H9 (cell line): ENCODE results near the gene NGRN. TPM values are rescaled to one million over a fixed set of nuclear protein-coding genes. Genes with fewer than 3 reads are reported as not detected.
"Not testable (repeated sequence)": the region's sequence is repeated elsewhere in the genome, so short reads cannot be mapped to it uniquely, and the experiment has no call there.

Experiments used
- DNase-seq: peaks from one replicate; pipeline ENCODE4 v3.0.0-alpha.2; 2017
- H2AFZ ChIP-seq: one replicate; pipeline ENCODE4 v1.6.1; 2013; ENCODE audit warnings: mild to moderate bottlenecking, low read length, control low read depth, moderate library complexity
- H2AK5ac ChIP-seq: 2 replicates; pipeline ENCODE4 v1.6.1; 2013; ENCODE audit warnings: low read length, control low read depth, mixed read lengths; ENCODE audit not compliant: insufficient read length
- H2BK120ac ChIP-seq: one replicate; pipeline ENCODE4 v1.6.1; 2013; ENCODE audit warnings: low read depth, mild to moderate bottlenecking, low read length, control low read depth, inconsistent platforms; ENCODE audit not compliant: poor library complexity, severe bottlenecking
- H2BK12ac ChIP-seq: 2 replicates; pipeline ENCODE4 v1.6.1; 2013; ENCODE audit warnings: low read length, control low read depth, mixed read lengths, low read depth; ENCODE audit not compliant: insufficient read length
- H2BK15ac ChIP-seq: 2 replicates; pipeline ENCODE4 v1.6.1; 2013; ENCODE audit warnings: low read depth, low read length, control low read depth
- H2BK20ac ChIP-seq: one replicate; pipeline ENCODE4 v1.6.1; 2013; ENCODE audit warnings: low read depth, mild to moderate bottlenecking, low read length, control low read depth, inconsistent platforms; ENCODE audit not compliant: poor library complexity, severe bottlenecking
- H2BK5ac ChIP-seq: 2 replicates; pipeline ENCODE4 v1.6.1; 2013; ENCODE audit warnings: low read length, control low read depth, mixed read lengths; ENCODE audit not compliant: insufficient read length
- H3K14ac ChIP-seq: 2 replicates; pipeline ENCODE4 v1.6.1; 2013; ENCODE audit warnings: low read length, control low read depth; ENCODE audit not compliant: insufficient read depth
- H3K18ac ChIP-seq: 2 replicates; pipeline ENCODE4 v1.6.1; 2013; ENCODE audit warnings: low read depth, mild to moderate bottlenecking, mixed read lengths, low read length, control low read depth; ENCODE audit not compliant: insufficient read length
- H3K23ac ChIP-seq: 2 replicates; pipeline ENCODE4 v1.6.1; 2013; ENCODE audit warnings: low read length, control low read depth, mixed read lengths, low read depth; ENCODE audit not compliant: insufficient read length
- H3K23me2 ChIP-seq: 2 replicates; pipeline ENCODE4 v1.6.1; 2013; ENCODE audit warnings: low read depth, mild to moderate bottlenecking, mixed read lengths, low read length, control low read depth; ENCODE audit not compliant: insufficient read length, poor library complexity, severe bottlenecking
- H3K27ac ChIP-seq: 2 replicates; pipeline ENCODE4 v1.5.1; 2013; ENCODE audit warnings: low read length, control low read depth, mixed read lengths, low read depth; ENCODE audit not compliant: insufficient read length
- H3K27me3 ChIP-seq: 2 replicates; pipeline ENCODE4 v1.6.1; 2013; ENCODE audit warnings: low read length, control low read depth, inconsistent platforms; ENCODE audit not compliant: insufficient read depth
- H3K4ac ChIP-seq: 2 replicates; pipeline ENCODE4 v1.6.1; 2013; ENCODE audit warnings: low read depth, mild to moderate bottlenecking, control low read depth, inconsistent platforms, low read length, moderate library complexity
- H3K4me1 ChIP-seq: 2 replicates; pipeline ENCODE4 v1.6.1; 2013; ENCODE audit warnings: low read length, control low read depth, inconsistent platforms; ENCODE audit not compliant: insufficient read depth
- H3K4me2 ChIP-seq: 2 replicates; pipeline ENCODE4 v1.6.1; 2013; ENCODE audit warnings: low read length, control low read depth, mixed read lengths; ENCODE audit not compliant: insufficient read length, insufficient read depth
- H3K56ac ChIP-seq: 2 replicates; pipeline ENCODE4 v1.6.1; 2013; ENCODE audit warnings: low read depth, mild to moderate bottlenecking, mixed read lengths, low read length, control low read depth; ENCODE audit not compliant: insufficient read length
- H3K79me1 ChIP-seq: 2 replicates; pipeline ENCODE4 v1.6.1; 2013; ENCODE audit warnings: low read depth, mild to moderate bottlenecking, moderate library complexity, low read length, control low read depth, inconsistent platforms; ENCODE audit not compliant: insufficient read depth, poor library complexity, severe bottlenecking
- H3K79me2 ChIP-seq: 2 replicates; pipeline ENCODE4 v1.6.1; 2013; ENCODE audit warnings: low read length, control low read depth, inconsistent platforms; ENCODE audit not compliant: insufficient read depth
- H3K9ac ChIP-seq: 2 replicates; pipeline ENCODE4 v1.6.1; 2013; ENCODE audit warnings: low read length, control low read depth, mixed read lengths; ENCODE audit not compliant: insufficient read length; ENCODE audit errors: extremely low read depth
- H3K9me3 ChIP-seq: one replicate; pipeline ENCODE4 v1.6.1; 2013; ENCODE audit warnings: low read depth, low read length, inconsistent platforms; ENCODE audit not compliant: control insufficient read depth
- H3T11ph ChIP-seq: one replicate; pipeline ENCODE4 v1.6.1; 2013; ENCODE audit warnings: mild to moderate bottlenecking, low read length, control low read depth, inconsistent platforms
- H4K20me1 ChIP-seq: one replicate; pipeline ENCODE4 v1.6.1; 2013; ENCODE audit not compliant: control insufficient read depth, insufficient read length, insufficient read depth
- H4K5ac ChIP-seq: 2 replicates; pipeline ENCODE4 v1.6.1; 2013; ENCODE audit warnings: low read depth, mild to moderate bottlenecking, mixed read lengths, low read length, control low read depth; ENCODE audit not compliant: insufficient read length
- H4K8ac ChIP-seq: replicated peaks from 2 replicates; pipeline ENCODE4 v1.6.1; 2013; ENCODE audit warnings: low read length, control low read depth, mixed read lengths, low read depth; ENCODE audit not compliant: insufficient read length
- H4K91ac ChIP-seq: 2 replicates; pipeline ENCODE4 v1.6.1; 2013; ENCODE audit warnings: low read depth, mild to moderate bottlenecking, moderate library complexity, mixed read lengths, low read length, control low read depth; ENCODE audit not compliant: insufficient read length
- H3K27ac Mint-ChIP-seq, 3 experiments: 2 replicates in 2 of 3; 3 replicates in 1 of 3; pipeline ENCODE4 v1.8.0; 2020 to 2021; ENCODE audit warnings: mixed read lengths in 3 of 3, mild to moderate bottlenecking in 1 of 3, moderate library complexity in 1 of 3
- H3K27me3 Mint-ChIP-seq: 2 replicates; pipeline ENCODE4 v1.8.0; 2021; ENCODE audit warnings: low read depth, mild to moderate bottlenecking, moderate library complexity, mixed read lengths
- H3K36me3 Mint-ChIP-seq, 3 experiments: 2 replicates in 2 of 3; 3 replicates in 1 of 3; pipeline ENCODE4 v1.8.0; 2020 to 2021; ENCODE audit warnings: low read depth in 3 of 3, mixed read lengths in 3 of 3; ENCODE audit not compliant: insufficient read depth in 1 of 3
- H3K4me1 Mint-ChIP-seq, 2 experiments: 2 replicates each; pipeline ENCODE4 v1.8.0; 2020; ENCODE audit warnings: mixed read lengths in 2 of 2
- H3K4me3 Mint-ChIP-seq, 2 experiments: 2 replicates in 1 of 2; 3 replicates in 1 of 2; pipeline ENCODE4 v1.8.0; 2020 to 2021; ENCODE audit warnings: mild to moderate bottlenecking in 2 of 2, mixed read lengths in 2 of 2, moderate library complexity in 1 of 2
- H3K9me3 Mint-ChIP-seq, 2 experiments: 2 replicates in 1 of 2; 3 replicates in 1 of 2; pipeline ENCODE4 v1.8.0; 2020; ENCODE audit warnings: mild to moderate bottlenecking in 2 of 2, mixed read lengths in 2 of 2, moderate library complexity in 1 of 2
- WGBS: extraction: QIAGEN DNeasy Blood & Tissue Kit; methylation state at CpG from one replicate; pipeline ENCODE4 v1.1.7; 2013; ENCODE audit warnings: missing lambda C conversion rate, low lambda C conversion rate, mixed read lengths; ENCODE audit not compliant: insufficient read length; ENCODE audit errors: extremely low coverage; 5-methylcytosine and 5-hydroxymethylcytosine counted together
- total RNA-seq: library from RNA; stranded (reverse); gene quantifications from 2 replicates; pipeline ENCODE4 v1.2.1, GENCODE V29; 2021

NGRN gene
- total RNA-seq, 1 experiment from 2014 or later: 79.2 TPM

DNA sequence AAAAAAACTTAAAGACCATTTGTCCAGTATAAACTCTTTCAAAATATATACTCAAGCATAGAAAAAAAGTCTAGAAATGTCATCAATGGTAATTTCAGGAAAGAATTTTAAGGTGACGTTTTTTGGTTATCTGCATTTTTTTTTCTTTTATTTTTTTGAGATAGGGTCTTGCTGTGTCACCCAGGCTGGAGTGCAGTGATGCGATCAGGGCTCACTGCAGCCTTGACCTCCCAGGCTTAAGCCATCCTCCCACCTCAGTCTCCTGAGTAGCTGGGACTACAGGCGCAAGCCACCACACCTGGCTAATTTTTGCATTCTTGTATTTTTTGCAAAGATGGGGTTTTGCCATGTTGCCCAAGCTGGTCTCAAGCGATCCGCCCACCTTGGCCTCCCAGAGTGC, 15.3 kb downstream of the NGRN start:
- H4K91ac ChIP-seq, H2BK5ac ChIP-seq, H3K4me1 Mint-ChIP-seq, H3K27me3 ChIP-seq, H3K14ac ChIP-seq, H3K4me1 ChIP-seq, H3K9ac ChIP-seq, H3T11ph ChIP-seq, H3K27ac ChIP-seq, H2AFZ ChIP-seq, H3K23me2 ChIP-seq, H4K20me1 ChIP-seq, H3K9me3 ChIP-seq, DNase-seq, H3K4ac ChIP-seq, H2BK15ac ChIP-seq, H3K4me3 Mint-ChIP-seq, H3K36me3 Mint-ChIP-seq, H3K27ac Mint-ChIP-seq, H3K56ac ChIP-seq, H2BK12ac ChIP-seq, H2AK5ac ChIP-seq, H3K79me2 ChIP-seq, H3K27me3 Mint-ChIP-seq, H3K79me1 ChIP-seq, H3K23ac ChIP-seq, H2BK120ac ChIP-seq, H3K9me3 Mint-ChIP-seq, H3K18ac ChIP-seq, H4K5ac ChIP-seq, H4K8ac ChIP-seq, H3K4me2 ChIP-seq, H2BK20ac ChIP-seq: not testable (repeated sequence)
- no CpG with 5 or more reads among the region's 5 CpGs for WGBS

DNA sequence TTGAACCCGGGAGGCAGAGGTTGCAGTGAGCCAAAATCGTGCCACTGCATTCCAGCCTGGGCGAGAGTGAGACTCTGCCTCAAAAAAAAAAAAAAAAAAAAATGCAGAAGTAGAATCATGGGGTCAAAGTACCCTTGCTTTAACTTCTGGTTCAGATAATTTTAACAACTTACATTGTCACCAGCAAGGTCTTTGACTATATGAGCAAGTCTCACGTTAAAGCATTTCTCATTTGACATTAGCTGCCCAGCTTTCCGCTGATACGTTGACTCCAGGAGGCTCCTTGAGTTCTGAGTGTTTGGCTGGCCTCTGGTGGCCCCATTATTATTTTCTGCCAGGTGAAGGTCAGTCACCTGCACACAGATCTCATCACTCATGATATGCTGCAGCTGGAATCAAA, 16.2 kb downstream of the NGRN start:
- not testable (repeated sequence) for H3K18ac ChIP-seq, H3K27me3 Mint-ChIP-seq, H3K79me2 ChIP-seq, H3K4me1 Mint-ChIP-seq, H3K27ac ChIP-seq, H3K36me3 Mint-ChIP-seq, H3K23ac ChIP-seq, H3K4ac ChIP-seq, H4K8ac ChIP-seq, H3K4me2 ChIP-seq, H3K9me3 Mint-ChIP-seq, H4K5ac ChIP-seq, H4K91ac ChIP-seq, H3K14ac ChIP-seq, H3K4me3 Mint-ChIP-seq, DNase-seq, H2BK120ac ChIP-seq, H2BK12ac ChIP-seq, H3K56ac ChIP-seq, H2AK5ac ChIP-seq, H2BK20ac ChIP-seq, H3K9ac ChIP-seq, H3T11ph ChIP-seq, H3K79me1 ChIP-seq, H3K27me3 ChIP-seq, H2AFZ ChIP-seq, H3K4me1 ChIP-seq, H4K20me1 ChIP-seq, H2BK15ac ChIP-seq, H2BK5ac ChIP-seq, H3K9me3 ChIP-seq, H3K23me2 ChIP-seq, H3K27ac Mint-ChIP-seq
- no CpG with 5 or more reads among the region's 6 CpGs for WGBS
